Spleen (tissue), 7 donors: ENCODE results near the gene TBC1D19.

Experiments used
- CTCF ChIP-seq, 11 experiments: fragments of 200-600 bp in 7 of 11; fragments of 450-650 bp in 4 of 11; sonication (generic) in 4 of 11; IDR thresholded peaks in 8 of 11; conservative IDR thresholded peaks in 3 of 11; 1 replicate in 7 of 11; 2 replicates in 4 of 11; pipeline versions ENCODE4 v1.4.0 to v1.8.0; 2016 to 2021; ENCODE audit warnings: antibody characterized with exemption in 11 of 11, inconsistent platforms in 4 of 11, mild to moderate bottlenecking in 1 of 11
- POLR2AphosphoS5 ChIP-seq, 3 donors: sonication (generic); formaldehyde crosslinking; IDR thresholded peaks; one replicate each; pipeline ENCODE4 v1.5.1; 2017; ENCODE audit warnings: antibody characterized with exemption in 3 of 3
- donor health status: DM: no; HTN: no; CAD: no; lungs with moderate emphysema.
- donor health status: DM: no; HTN: no; CAD: no.
- donor health status: DM: no; HTN: no; CAD: no.

- TF ChIP-seq CTCF (IDR thresholded peaks at IDR 0.05 in 8 of 11, conservative IDR thresholded peaks at IDR 0.05 in 3 of 11) (no peak), POLR2AphosphoS5 (IDR thresholded peaks at IDR 0.05) (no peak)
Observed at GRCh38 chr4:26757751-26758150, 173.9 kb downstream of the TBC1D19 start.
